ENCODE measurements around the gene CCDC40.

CCDC40 gene

DNA sequence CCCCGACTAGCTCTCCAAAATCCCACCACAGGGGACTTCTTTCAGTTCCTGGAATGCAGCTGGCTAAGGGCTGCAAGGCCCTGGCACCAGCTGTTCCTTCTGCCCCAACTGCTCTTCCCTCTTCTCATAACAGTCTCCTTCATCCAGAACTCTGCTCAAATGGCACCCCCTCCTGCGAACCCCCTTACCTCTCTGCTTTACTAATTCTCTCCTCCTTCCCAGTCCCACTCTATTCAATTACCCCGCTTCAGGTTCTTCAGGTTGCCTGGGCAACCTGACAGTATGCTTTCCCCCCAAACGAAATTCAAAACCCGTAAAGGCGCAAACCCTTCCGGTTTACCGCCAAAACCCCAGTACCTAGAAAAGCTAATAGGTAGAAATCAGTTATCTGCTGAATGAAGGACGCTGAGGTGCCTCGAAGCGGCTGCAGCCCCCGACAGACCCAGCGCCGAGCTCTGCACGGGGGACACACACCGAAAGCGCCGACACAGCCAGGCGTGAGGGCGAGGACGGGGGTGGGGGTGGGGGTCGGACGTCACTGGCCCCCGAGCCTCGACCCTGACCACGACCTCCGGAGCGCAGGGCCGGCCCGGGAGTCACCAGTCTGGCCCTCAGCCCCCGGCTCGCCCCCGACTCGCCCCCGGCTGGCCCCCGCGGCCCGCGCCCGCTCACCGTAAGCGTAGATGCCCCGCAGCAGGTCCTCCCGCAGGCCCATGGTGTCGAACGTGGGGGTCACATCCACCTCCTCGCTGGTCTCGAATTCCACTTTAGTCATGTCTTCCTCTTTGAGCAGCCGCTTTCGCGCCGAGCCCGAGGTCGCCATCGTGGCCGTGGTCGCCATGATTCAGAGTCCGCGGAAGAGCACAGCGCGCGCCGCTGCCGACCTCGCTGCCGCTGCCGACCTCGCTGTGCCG lies 109.9 kb downstream of the CCDC40 start:
- DNase-seq (ENCODE audit: low read depth, low spot score): no peak
- H3K4me3 ChIP-seq (ENCODE audit: low read length): peak overlapping the region; percentile 87

GRCh38 chr17:80147035-80147822 lies 110.8 kb downstream of the CCDC40 start, which contains the start of gene EIF4A3:
Gene EIF4A3 (minus strand): TSS chr17:80147128. CDS start chr17:80146961, 167 bp downstream.
- DNase-seq (ENCODE audit: low read depth, low spot score): peak; percentile 99
- H3K4me3 ChIP-seq (ENCODE audit: low read length): peak within 1 kb of the TSS; percentile 87
